ENCODE results near the gene SLC9A9. TPM values are rescaled to one million over a fixed set of nuclear protein-coding genes. Genes with fewer than 3 reads are reported as not detected.
A peak's percentile ranks its signal among the peaks of the same experiment; 100 is the strongest.

SLC9A9 gene
- total and polyA plus RNA-seq, 9 donors = 9.6 to 18.3 (median 11.2) TPM

GRCh38 chr3:143277531-143277930, 570.7 kb downstream of the SLC9A9 start:
- H3K4me1 ChIP-seq (ENCODE audit: control insufficient read depth, insufficient read depth, low read length) = no peaks in the 10 kb centered on the region
- DNase-seq = no peak
- 100% methylated on average over 1 of the region's 2 CpGs for WGBS (ENCODE audit: insufficient coverage)
- H3K36me3 ChIP-seq (ENCODE audit: control insufficient read depth, insufficient read depth, low read length) = no peaks in the 10 kb centered on the region
- H3K27me3 ChIP-seq (ENCODE audit: control insufficient read depth, insufficient read depth, low read length) = no peaks in the 10 kb centered on the region
- H3K9me3 ChIP-seq (replicated peaks; ENCODE audit: control insufficient read depth, low read depth, low read length) = peaks cover 2% of the 10 kb centered on the region
- no peak overlapping the region for H3K27ac ChIP-seq (ENCODE audit: low read length)
- H3K4me3 ChIP-seq (ENCODE audit: low read length) = no peak overlapping the region

- Histone ChIP-seq H3K9me3 (replicated peaks; ENCODE audit: control insufficient read depth, low read depth, low read length) (peaks cover 2% of the 10 kb centered on the region), H3K27me3 (ENCODE audit: control insufficient read depth, insufficient read depth, low read length) (no peaks in the 10 kb centered on the region), H3K4me3 (ENCODE audit: low read length) (no peak overlapping the region), H3K36me3 (ENCODE audit: control insufficient read depth, insufficient read depth, low read length) (no peaks in the 10 kb centered on the region), H3K27ac (ENCODE audit: low read length) (no peak overlapping the region), H3K4me1 (ENCODE audit: control insufficient read depth, insufficient read depth, low read length) (no peaks in the 10 kb centered on the region)
- DNase-seq = no peak
Measured at GRCh38 chr3:143276592-143276991, 571.7 kb downstream of the SLC9A9 start.

DNA sequence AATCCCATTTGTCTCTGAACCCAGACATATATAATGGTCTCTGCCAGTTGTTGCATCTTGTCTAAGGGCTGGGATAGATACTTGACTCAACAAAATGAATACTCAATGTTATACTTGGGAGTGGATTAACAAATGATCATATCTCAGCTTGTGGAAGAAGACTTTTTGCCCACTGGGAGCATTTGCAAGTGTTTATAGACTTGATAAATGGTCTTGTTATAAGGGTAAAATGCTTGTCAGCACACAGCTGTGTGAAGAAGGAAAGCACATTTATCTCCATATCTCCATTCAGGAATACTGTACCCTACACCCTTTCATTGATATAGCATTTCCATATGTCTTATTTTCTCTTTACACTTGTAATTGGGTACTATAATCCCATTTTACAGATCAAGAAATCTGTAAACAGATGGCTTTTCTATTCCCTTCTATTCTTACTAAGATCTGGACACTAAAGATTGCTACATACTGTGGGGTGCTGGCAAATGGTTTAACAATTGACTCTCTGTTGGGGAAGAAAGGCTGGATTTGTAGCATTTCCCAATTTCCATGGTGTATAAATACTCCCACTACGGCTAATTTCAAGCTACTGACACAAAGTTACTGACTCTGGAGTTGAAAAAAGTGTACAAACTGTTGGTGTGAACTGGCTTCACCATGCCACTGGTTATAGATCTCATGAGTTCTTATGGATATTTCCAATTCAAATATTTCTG, 574.1 kb downstream of the SLC9A9 start:
- Histone ChIP-seq H3K4me3 (ENCODE audit: low read length) (no peak overlapping the region), H3K4me1 (ENCODE audit: control insufficient read depth, insufficient read depth, low read length) (no peaks in the 10 kb centered on the region), H3K9me3 (replicated peaks; ENCODE audit: control insufficient read depth, low read depth, low read length) (no peaks in the 10 kb centered on the region), H3K36me3 (ENCODE audit: control insufficient read depth, insufficient read depth, low read length) (no peaks in the 10 kb centered on the region), H3K27ac (ENCODE audit: low read length) (no peak overlapping the region), H3K27me3 (ENCODE audit: control insufficient read depth, insufficient read depth, low read length) (no peaks in the 10 kb centered on the region)
- DNase-seq = no peak
- no CpG with 5 or more reads among the region's 1 CpG for WGBS (ENCODE audit: insufficient coverage)

DNA sequence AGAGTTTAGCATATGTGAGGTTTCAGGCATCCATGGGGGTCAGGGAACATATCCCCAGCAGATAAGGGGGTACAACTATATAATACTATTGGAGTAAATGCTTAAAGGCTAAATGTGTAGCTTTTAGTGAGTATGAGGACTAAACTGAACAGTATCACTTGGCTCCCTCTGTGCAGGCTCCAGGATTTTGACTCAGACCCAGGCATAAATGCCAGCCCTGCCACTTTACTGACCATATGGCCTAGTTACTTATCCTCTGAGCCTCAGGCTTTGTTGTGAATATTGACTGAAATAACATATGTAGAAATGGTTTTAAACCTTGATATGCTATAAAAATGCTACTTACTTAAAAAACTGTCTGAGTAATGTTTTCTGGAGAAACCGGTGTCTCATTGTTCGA, 577.1 kb downstream of the SLC9A9 start:
- Histone ChIP-seq H3K36me3 (ENCODE audit: control insufficient read depth, insufficient read depth, low read length) (no peaks in the 10 kb centered on the region), H3K27ac (ENCODE audit: low read length) (no peak overlapping the region), H3K9me3 (replicated peaks; ENCODE audit: control insufficient read depth, low read depth, low read length) (no peaks in the 10 kb centered on the region), H3K27me3 (ENCODE audit: control insufficient read depth, insufficient read depth, low read length) (no peaks in the 10 kb centered on the region), H3K4me1 (ENCODE audit: control insufficient read depth, insufficient read depth, low read length) (peaks cover 2% of the 10 kb centered on the region), H3K4me3 (ENCODE audit: low read length) (no peak overlapping the region)
- no peak for DNase-seq
- no CpG with 5 or more reads among the region's 2 CpGs for WGBS (ENCODE audit: insufficient coverage)

DNA sequence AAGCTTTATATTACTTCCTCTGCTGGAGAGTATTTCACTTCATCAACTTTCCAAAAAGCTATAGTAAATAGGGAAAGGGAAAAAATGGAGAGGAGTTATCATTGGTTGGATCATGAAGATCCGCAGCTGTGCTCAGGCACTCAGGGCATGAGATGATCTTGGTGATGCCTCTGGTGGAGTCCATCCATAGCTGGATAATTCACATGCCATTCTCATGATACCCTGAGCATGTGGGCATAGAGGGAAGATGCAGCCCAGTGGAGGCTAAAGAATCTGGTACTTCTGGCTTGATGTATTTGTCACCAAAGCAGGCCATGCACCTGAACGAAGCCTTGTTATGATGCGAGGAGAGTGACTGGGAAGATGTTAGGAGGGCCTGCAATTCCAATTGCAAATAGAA, 578.5 kb downstream of the SLC9A9 start:
- Histone ChIP-seq H3K9me3 (replicated peaks; ENCODE audit: control insufficient read depth, low read depth, low read length) (no peaks in the 10 kb centered on the region), H3K4me3 (ENCODE audit: low read length) (no peak overlapping the region), H3K36me3 (ENCODE audit: control insufficient read depth, insufficient read depth, low read length) (no peaks in the 10 kb centered on the region), H3K27me3 (ENCODE audit: control insufficient read depth, insufficient read depth, low read length) (no peaks in the 10 kb centered on the region), H3K4me1 (ENCODE audit: control insufficient read depth, insufficient read depth, low read length) (peaks cover 8% of the 10 kb centered on the region), H3K27ac (ENCODE audit: low read length) (no peak overlapping the region)
- WGBS (ENCODE audit: insufficient coverage) = 81% methylated on average over 3 of the region's 3 CpGs
- DNase-seq = no peak

DNA sequence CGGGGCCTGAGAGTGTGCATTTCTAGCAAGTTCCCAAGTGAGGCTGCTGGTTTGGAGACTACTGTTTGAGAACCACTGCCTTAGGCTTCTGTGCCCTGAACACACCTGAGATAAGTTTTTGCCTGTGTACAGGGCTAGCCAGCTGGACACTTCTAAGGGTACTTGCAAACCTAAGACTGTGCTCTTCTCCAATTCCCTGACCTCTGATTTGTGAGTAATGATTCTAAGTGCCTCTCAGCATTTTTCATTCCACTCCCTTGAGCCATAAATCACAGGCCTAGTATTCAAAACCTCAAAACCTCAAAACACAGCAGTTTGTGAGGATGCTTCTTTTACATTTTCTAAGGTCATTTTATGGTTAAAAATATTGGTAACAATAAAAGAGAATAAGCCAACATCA, 580.3 kb downstream of the SLC9A9 start:
- no peak overlapping the region for H3K4me3 ChIP-seq (ENCODE audit: low read length)
- DNase-seq = no peak
- H3K9me3 ChIP-seq (replicated peaks; ENCODE audit: control insufficient read depth, low read depth, low read length) = no peaks in the 10 kb centered on the region
- H3K27me3 ChIP-seq (ENCODE audit: control insufficient read depth, insufficient read depth, low read length) = no peaks in the 10 kb centered on the region
- no peaks in the 10 kb centered on the region for H3K36me3 ChIP-seq (ENCODE audit: control insufficient read depth, insufficient read depth, low read length)
- H3K27ac ChIP-seq (ENCODE audit: low read length) = no peak overlapping the region
- WGBS (ENCODE audit: insufficient coverage) = 89% methylated on average over 1 of the region's 1 CpG
- peaks cover 8% of the 10 kb centered on the region for H3K4me1 ChIP-seq (ENCODE audit: control insufficient read depth, insufficient read depth, low read length)

DNA sequence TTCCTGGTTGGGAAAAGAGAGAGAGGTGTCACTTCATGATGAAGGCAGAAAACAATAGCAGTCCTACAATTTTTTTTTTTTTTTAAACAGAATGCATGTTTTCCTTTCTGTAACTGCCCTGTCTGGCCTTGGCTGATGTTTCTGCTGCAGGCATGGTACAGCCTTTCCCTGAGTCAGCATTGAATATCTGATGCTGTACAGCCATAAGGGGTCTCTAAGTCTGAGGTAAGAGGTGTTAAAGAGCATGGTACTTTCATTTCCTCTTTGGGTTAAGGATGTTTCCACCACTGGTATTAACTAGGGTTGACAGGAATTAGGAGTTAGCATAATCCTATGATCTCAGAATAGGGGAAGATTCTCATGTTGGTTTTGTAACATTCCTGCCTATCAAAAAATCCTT, 581.3 kb downstream of the SLC9A9 start:
- Histone ChIP-seq H3K9me3 (replicated peaks; ENCODE audit: control insufficient read depth, low read depth, low read length) (no peaks in the 10 kb centered on the region), H3K27ac (ENCODE audit: low read length) (no peak overlapping the region), H3K4me1 (ENCODE audit: control insufficient read depth, insufficient read depth, low read length) (peaks cover 8% of the 10 kb centered on the region), H3K36me3 (ENCODE audit: control insufficient read depth, insufficient read depth, low read length) (no peaks in the 10 kb centered on the region), H3K27me3 (ENCODE audit: control insufficient read depth, insufficient read depth, low read length) (no peaks in the 10 kb centered on the region), H3K4me3 (ENCODE audit: low read length) (no peak overlapping the region)
- no peak for DNase-seq

DNA sequence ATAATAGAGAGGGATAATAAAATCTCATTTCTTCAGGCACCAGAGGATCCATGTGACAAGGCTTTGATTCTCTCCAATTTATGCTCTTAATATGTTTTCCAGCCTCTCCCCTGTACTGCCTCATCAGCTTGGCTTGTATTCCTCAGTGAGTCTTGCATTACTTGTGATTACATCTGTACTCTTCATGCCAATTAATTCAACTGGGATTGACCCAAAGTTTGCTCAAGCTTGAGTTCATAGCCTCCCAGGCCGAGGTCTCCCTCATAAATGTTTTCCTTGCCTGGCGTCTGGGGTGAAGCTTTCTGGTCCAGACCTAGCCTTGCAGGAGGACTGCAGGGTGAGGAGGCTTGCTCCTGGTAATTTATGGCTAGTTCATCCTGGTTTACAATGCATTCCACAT, 581.8 kb downstream of the SLC9A9 start:
- peak; percentile 95 for DNase-seq
- H3K4me1 ChIP-seq (ENCODE audit: control insufficient read depth, insufficient read depth, low read length) = peaks cover 8% of the 10 kb centered on the region
- H3K27me3 ChIP-seq (ENCODE audit: control insufficient read depth, insufficient read depth, low read length) = no peaks in the 10 kb centered on the region
- 0% methylated on average over 1 of the region's 2 CpGs for WGBS (ENCODE audit: insufficient coverage)
- no peak overlapping the region for H3K27ac ChIP-seq (ENCODE audit: low read length)
- H3K4me3 ChIP-seq (ENCODE audit: low read length) = no peak overlapping the region
- no peaks in the 10 kb centered on the region for H3K9me3 ChIP-seq (replicated peaks; ENCODE audit: control insufficient read depth, low read depth, low read length)
- H3K36me3 ChIP-seq (ENCODE audit: control insufficient read depth, insufficient read depth, low read length) = no peaks in the 10 kb centered on the region

GRCh38 chr3:143265501-143266070, 582.7 kb downstream of the SLC9A9 start:
- WGBS (ENCODE audit: insufficient coverage) = 74% methylated on average over 5 of the region's 7 CpGs
- Histone ChIP-seq H3K27ac (ENCODE audit: low read length) (peak overlapping the region; percentile 32), H3K4me1 (ENCODE audit: control insufficient read depth, insufficient read depth, low read length) (peaks cover 8% of the 10 kb centered on the region), H3K27me3 (ENCODE audit: control insufficient read depth, insufficient read depth, low read length) (no peaks in the 10 kb centered on the region), H3K9me3 (replicated peaks; ENCODE audit: control insufficient read depth, low read depth, low read length) (no peaks in the 10 kb centered on the region), H3K4me3 (ENCODE audit: low read length) (no peak overlapping the region), H3K36me3 (ENCODE audit: control insufficient read depth, insufficient read depth, low read length) (no peaks in the 10 kb centered on the region)
- DNase-seq = peak; percentile 18

GRCh38 chr3:143263852-143264513, 584.3 kb downstream of the SLC9A9 start:
- H3K4me3 ChIP-seq (ENCODE audit: low read length) = no peak overlapping the region
- no peaks in the 10 kb centered on the region for H3K9me3 ChIP-seq (replicated peaks; ENCODE audit: control insufficient read depth, low read depth, low read length)
- H3K36me3 ChIP-seq (ENCODE audit: control insufficient read depth, insufficient read depth, low read length) = no peaks in the 10 kb centered on the region
- no peak for DNase-seq
- H3K27ac ChIP-seq (ENCODE audit: low read length) = no peak overlapping the region
- peaks cover 8% of the 10 kb centered on the region for H3K4me1 ChIP-seq (ENCODE audit: control insufficient read depth, insufficient read depth, low read length)
- H3K27me3 ChIP-seq (ENCODE audit: control insufficient read depth, insufficient read depth, low read length) = no peaks in the 10 kb centered on the region
- 100% methylated on average over 3 of the region's 5 CpGs for WGBS (ENCODE audit: insufficient coverage)
